ENCODE results near the gene CASZ1.

Gene CASZ1

DNA sequence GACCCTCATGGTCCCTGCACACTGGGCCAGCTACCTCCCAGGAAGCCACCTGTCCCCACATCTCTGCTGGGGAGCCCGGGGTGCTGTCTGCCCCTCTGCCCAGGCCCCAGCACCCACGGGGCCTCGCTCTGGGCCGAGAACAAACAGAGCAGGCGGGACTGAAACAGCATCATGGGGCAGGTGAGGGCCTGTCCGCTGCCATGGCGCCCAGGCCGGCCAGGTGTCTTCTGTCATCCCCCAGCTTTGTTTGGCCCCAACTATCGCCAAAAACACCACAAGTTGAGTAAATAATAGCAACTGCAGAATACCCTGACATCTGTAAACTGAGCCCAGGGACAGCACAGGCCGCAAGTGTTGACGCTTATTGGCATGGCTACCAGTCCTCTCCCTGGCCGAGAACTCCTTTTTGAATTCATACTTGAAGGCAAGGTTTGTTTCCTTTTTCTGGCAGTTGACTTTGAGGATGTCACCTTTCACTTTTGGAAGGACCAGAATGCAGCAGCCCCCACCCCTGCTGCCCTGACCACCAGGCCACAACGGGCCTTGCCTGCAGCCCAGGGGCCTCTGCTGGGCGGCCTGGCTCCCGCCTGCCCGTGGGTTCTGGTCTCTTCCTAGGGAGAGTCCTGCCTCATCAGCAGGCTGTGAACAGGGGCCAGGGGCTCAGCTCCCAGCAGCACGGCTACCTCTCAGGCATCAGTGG lies 152.7 kb downstream of the CASZ1 start:
- Histone ChIP-seq H3K9me2 (replicated peaks; ENCODE audit: insufficient read depth, low read length) (no peaks in the 10 kb centered on the region), H3K4me2 (ENCODE audit: low read depth, low read length, poor library complexity, severe bottlenecking) (no peak overlapping the region), H3K9ac (ENCODE audit: low read length) (no peak overlapping the region), H3K79me2 (ENCODE audit: insufficient read depth, low read length) (no peaks in the 10 kb centered on the region), H3K27me3 (ENCODE audit: low read length) (no peaks in the 10 kb centered on the region), H3K9me3 (ENCODE audit: insufficient read depth, low read length) (no peaks in the 10 kb centered on the region), H4K20me1 (ENCODE audit: low read depth, low read length) (no peaks in the 10 kb centered on the region), H2AFZ (ENCODE audit: low read depth, low read length, severe bottlenecking) (no peak overlapping the region), H3F3A (ENCODE audit: insufficient read depth) (no peaks in the 10 kb centered on the region), H3K4me3 (ENCODE audit: insufficient read depth, low read length, poor library complexity, severe bottlenecking) (no peak overlapping the region), H3K27ac (ENCODE audit: low read depth, low read length) (no peak overlapping the region), H3K36me3 (ENCODE audit: low read length) (no peaks in the 10 kb centered on the region)
- no peak for TF ChIP-seq EZH2phosphoT487 (conservative IDR thresholded peaks at IDR 0.05; ENCODE audit: low read length)
- TF ChIP-seq, protein P1, sequence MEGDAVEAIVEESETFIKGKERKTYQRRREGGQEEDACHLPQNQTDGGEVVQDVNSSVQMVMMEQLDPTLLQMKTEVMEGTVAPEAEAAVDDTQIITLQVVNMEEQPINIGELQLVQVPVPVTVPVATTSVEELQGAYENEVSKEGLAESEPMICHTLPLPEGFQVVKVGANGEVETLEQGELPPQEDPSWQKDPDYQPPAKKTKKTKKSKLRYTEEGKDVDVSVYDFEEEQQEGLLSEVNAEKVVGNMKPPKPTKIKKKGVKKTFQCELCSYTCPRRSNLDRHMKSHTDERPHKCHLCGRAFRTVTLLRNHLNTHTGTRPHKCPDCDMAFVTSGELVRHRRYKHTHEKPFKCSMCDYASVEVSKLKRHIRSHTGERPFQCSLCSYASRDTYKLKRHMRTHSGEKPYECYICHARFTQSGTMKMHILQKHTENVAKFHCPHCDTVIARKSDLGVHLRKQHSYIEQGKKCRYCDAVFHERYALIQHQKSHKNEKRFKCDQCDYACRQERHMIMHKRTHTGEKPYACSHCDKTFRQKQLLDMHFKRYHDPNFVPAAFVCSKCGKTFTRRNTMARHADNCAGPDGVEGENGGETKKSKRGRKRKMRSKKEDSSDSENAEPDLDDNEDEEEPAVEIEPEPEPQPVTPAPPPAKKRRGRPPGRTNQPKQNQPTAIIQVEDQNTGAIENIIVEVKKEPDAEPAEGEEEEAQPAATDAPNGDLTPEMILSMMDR (IDR thresholded peaks at IDR 0.05; ENCODE audit: insufficient read depth, low read length, poor library complexity, severe bottlenecking): no peak

GRCh38 chr1:10642403-10643080 lies 153.9 kb downstream of the CASZ1 start:
- Histone ChIP-seq H3F3A (ENCODE audit: insufficient read depth) (no peaks in the 10 kb centered on the region), H3K9me3 (ENCODE audit: insufficient read depth, low read length) (no peaks in the 10 kb centered on the region), H3K27me3 (ENCODE audit: low read length) (no peaks in the 10 kb centered on the region), H4K20me1 (ENCODE audit: low read depth, low read length) (no peaks in the 10 kb centered on the region), H3K27ac (ENCODE audit: low read depth, low read length) (no peak overlapping the region), H3K36me3 (ENCODE audit: low read length) (no peaks in the 10 kb centered on the region), H3K4me2 (ENCODE audit: low read depth, low read length, poor library complexity, severe bottlenecking) (no peak overlapping the region), H3K4me3 (ENCODE audit: insufficient read depth, low read length, poor library complexity, severe bottlenecking) (no peak overlapping the region), H3K79me2 (ENCODE audit: insufficient read depth, low read length) (no peaks in the 10 kb centered on the region), H2AFZ (ENCODE audit: low read depth, low read length, severe bottlenecking) (no peak overlapping the region), H3K9me2 (replicated peaks; ENCODE audit: insufficient read depth, low read length) (no peaks in the 10 kb centered on the region), H3K9ac (ENCODE audit: low read length) (no peak overlapping the region)
- TF ChIP-seq EZH2phosphoT487 (conservative IDR thresholded peaks at IDR 0.05; ENCODE audit: low read length): no peak
- TF ChIP-seq, protein P1 (IDR thresholded peaks at IDR 0.05; ENCODE audit: insufficient read depth, low read length, poor library complexity, severe bottlenecking): no peak

DNA sequence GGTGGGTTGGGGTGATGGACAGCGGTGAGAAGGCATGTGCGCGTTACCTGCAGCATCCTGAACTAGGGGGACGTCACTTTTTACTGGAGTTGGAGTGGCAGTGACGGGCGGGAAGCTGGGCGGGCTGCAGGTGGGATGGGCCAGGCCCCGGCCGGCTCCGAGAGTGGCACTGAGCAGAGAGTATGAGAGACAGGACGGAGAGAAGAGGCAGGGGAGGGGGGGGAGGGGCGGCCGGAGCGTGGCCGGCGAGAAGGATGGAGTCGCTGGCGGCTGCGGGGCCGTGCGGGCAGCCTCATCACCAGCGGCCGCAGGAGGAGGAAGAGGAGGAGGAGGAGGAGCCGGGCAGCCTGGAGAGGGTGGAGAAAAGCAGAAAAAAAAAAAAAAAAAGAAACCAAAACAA lies 154.5 kb downstream of the CASZ1 start:
- Histone ChIP-seq H3K27ac (ENCODE audit: low read depth, low read length) (no peak overlapping the region), H3K4me2 (ENCODE audit: low read depth, low read length, poor library complexity, severe bottlenecking) (no peak overlapping the region), H2AFZ (ENCODE audit: low read depth, low read length, severe bottlenecking) (no peak overlapping the region), H3K79me2 (ENCODE audit: insufficient read depth, low read length) (no peaks in the 10 kb centered on the region), H3K9ac (ENCODE audit: low read length) (no peak overlapping the region), H3K4me3 (ENCODE audit: insufficient read depth, low read length, poor library complexity, severe bottlenecking) (no peak overlapping the region), H3F3A (ENCODE audit: insufficient read depth) (no peaks in the 10 kb centered on the region), H4K20me1 (ENCODE audit: low read depth, low read length) (no peaks in the 10 kb centered on the region), H3K9me3 (ENCODE audit: insufficient read depth, low read length) (no peaks in the 10 kb centered on the region), H3K27me3 (ENCODE audit: low read length) (no peaks in the 10 kb centered on the region), H3K36me3 (ENCODE audit: low read length) (no peaks in the 10 kb centered on the region), H3K9me2 (replicated peaks; ENCODE audit: insufficient read depth, low read length) (no peaks in the 10 kb centered on the region)
- TF ChIP-seq, protein P1 (IDR thresholded peaks at IDR 0.05; ENCODE audit: insufficient read depth, low read length, poor library complexity, severe bottlenecking): no peak
- TF ChIP-seq EZH2phosphoT487 (conservative IDR thresholded peaks at IDR 0.05; ENCODE audit: low read length): no peak
